AG04450 (cell line): ENCODE measurements around the gene PIH1D1. TPM values are rescaled to one million over a fixed set of nuclear protein-coding genes. Genes with fewer than 3 reads are reported as not detected.

Experiments
- CTCF ChIA-PET: fragments of 300-600, 350-600 bp; formaldehyde crosslinking; extraction: SDS; loops from one replicate; lab custom pipeline; 2022; ENCODE audit warnings: antibody characterized with exemption, inconsistent platforms; lab: Charles Lee
- POLR2A ChIA-PET: fragments of 350-600 bp; formaldehyde crosslinking; extraction: SDS; loops from one replicate; lab custom pipeline; 2021; ENCODE audit warnings: antibody characterized with exemption, inconsistent platforms; lab: Yijun Ruan, JAX
- DNase-seq: peaks from one replicate; pipeline ENCODE4 v3.0.0-alpha.2; 2011; ENCODE audit warnings: low read depth, low spot score
- H3K27ac ChIP-seq: one replicate; pipeline ENCODE4 v1.5.1; 2012; ENCODE audit warnings: low read depth, low read length, control low read depth
- H3K27me3 ChIP-seq: one replicate; pipeline ENCODE4 v1.6.0; 2012; ENCODE audit warnings: low read length; ENCODE audit not compliant: control insufficient read depth, insufficient read depth
- H3K4me3 ChIP-seq: 2 replicates; pipeline ENCODE4 v1.5.1; 2011; ENCODE audit warnings: mild to moderate bottlenecking, low read depth, low read length, control low read depth
- H3K9me3 ChIP-seq: 2 replicates; pipeline ENCODE4 v1.5.1; 2012; ENCODE audit warnings: low read length; ENCODE audit not compliant: control insufficient read depth, insufficient read depth
- polyA plus RNA-seq: library from polyadenylated mRNA; depleted of rRNA; stranded (reverse); fragments of >200 nt; gene quantifications from 2 replicates; pipeline ENCODE4 v1.2.3, GENCODE V29; 2011
- TF ChIP-seq, protein P1 (sequence below): IDR thresholded peaks from 2 replicates; pipeline ENCODE4 v1.5.1; 2011; ENCODE audit warnings: low read depth, low read length, control low read depth, inconsistent platforms

PIH1D1 gene
- polyA plus RNA-seq, 1 experiment: 62.5 TPM

DNA sequence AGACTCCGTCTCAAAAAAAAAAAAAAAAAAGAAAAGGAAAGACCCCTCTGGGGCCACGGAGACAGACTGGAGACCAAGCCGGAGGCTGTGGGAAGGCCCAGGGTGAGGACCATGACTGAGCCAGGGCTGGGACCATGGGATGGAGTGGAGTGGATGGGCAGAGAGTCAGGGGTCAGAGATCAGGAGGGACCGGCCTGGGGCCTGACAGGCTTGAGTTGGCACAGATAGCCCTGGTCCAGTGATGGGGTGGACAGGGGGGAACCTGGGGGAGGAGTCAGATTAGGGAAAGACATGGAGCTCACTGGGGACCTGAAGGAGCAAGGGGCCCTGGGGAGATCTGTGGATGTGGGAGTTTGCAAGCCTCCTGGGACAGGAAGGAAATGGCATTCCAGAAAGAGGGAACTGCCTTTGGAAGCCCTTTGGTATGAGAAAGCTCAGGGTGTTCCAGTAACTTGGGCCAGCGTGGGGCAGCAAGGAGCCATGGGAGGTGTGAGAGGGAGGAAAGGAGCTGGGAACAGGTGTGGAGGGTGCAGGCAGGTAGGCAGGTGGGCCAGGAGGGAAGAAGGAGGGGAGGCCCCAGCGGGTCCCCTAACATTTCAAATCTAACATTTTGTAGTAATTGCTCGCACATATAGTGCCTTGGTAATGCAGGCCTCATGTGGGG lies 29.5 kb upstream of the PIH1D1 start:
- DNase-seq: no peak
- H3K9me3 ChIP-seq: peaks cover 8% of the 10 kb centered on the region; the same call in 1 of the 2 replicates
- CTCF ChIA-PET: no interaction called here
- TF ChIP-seq, protein P1, sequence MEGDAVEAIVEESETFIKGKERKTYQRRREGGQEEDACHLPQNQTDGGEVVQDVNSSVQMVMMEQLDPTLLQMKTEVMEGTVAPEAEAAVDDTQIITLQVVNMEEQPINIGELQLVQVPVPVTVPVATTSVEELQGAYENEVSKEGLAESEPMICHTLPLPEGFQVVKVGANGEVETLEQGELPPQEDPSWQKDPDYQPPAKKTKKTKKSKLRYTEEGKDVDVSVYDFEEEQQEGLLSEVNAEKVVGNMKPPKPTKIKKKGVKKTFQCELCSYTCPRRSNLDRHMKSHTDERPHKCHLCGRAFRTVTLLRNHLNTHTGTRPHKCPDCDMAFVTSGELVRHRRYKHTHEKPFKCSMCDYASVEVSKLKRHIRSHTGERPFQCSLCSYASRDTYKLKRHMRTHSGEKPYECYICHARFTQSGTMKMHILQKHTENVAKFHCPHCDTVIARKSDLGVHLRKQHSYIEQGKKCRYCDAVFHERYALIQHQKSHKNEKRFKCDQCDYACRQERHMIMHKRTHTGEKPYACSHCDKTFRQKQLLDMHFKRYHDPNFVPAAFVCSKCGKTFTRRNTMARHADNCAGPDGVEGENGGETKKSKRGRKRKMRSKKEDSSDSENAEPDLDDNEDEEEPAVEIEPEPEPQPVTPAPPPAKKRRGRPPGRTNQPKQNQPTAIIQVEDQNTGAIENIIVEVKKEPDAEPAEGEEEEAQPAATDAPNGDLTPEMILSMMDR: no peak
- POLR2A ChIA-PET: no interaction called here
- no peak overlapping the region for H3K4me3 ChIP-seq
- H3K27ac ChIP-seq: no peak overlapping the region
- H3K27me3 ChIP-seq: no peaks in the 10 kb centered on the region

GRCh38 chr19:49479975-49480628 lies 28.5 kb upstream of the PIH1D1 start:
- H3K27ac ChIP-seq: no peak overlapping the region
- DNase-seq: no peak
- TF ChIP-seq, protein P1: no peak
- no peaks in the 10 kb centered on the region for H3K27me3 ChIP-seq
- H3K9me3 ChIP-seq: peaks cover 8% of the 10 kb centered on the region; the same call in 1 of the 2 replicates
- CTCF ChIA-PET: no interaction called here
- POLR2A ChIA-PET: interaction anchor here (0.6 kb wide), 2 partner anchors 14 to 382 kb away, joined by 4 to 5 read pairs; no protein-coding TSS in a partner anchor
- H3K4me3 ChIP-seq: no peak overlapping the region

DNA sequence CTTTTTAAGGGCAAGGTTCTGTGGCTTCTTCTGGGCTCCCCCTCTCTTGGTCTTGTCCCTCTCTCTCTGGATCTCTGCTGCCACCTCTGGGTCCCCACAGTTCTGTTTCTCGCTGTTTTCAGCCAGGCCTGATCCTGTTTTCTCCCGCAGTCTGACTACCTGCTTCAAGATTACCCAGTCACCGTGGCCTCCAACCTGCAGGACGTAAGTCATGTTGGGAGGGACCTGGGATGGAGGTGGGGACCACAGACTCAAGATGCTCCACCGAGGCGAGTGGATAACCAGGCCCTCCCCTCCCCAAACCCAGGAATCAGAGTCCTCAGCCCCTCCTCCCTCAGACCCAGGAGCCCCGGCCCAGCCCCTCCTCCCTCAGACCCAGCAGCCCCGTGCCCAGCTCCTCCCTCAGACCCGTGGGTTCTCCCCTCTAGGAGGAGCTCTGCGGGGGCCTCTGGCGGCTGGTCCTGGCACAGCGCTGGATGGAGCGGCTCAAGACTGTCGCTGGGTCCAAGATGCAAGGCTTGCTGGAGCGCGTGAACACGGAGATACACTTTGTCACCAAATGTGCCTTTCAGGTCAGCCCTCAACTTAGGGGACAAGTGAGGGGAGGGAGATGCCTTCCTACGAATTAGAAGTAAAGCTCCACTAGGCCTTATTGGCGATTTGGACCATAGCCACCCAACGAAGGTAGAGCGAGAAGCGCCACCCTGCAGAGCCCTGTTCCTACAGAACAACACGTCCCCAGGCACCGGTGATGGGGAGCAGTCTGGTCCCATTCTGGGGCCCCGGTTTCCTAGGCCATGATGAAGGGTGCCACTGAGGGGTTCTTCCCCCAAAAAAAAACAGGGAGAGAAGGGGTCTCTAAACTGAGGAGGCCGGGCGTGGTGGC lies 24.6 kb upstream of the PIH1D1 start:
- no peak overlapping the region for H3K4me3 ChIP-seq
- CTCF ChIA-PET: interaction anchor here (0.6 to 1.9 kb wide), 7 partner anchors 18 to 187 kb away, joined by 3 to 6 read pairs (median 3); no protein-coding TSS in a partner anchor
- POLR2A ChIA-PET: interaction anchor here (1.5 kb wide), 1 partner anchor 20 kb away, joined by 3 read pairs; the partner anchor contains the start of gene RPS11
- no peak for DNase-seq
- H3K27me3 ChIP-seq: no peaks in the 10 kb centered on the region
- TF ChIP-seq, protein P1: peak; percentile 59
- peaks cover 8% of the 10 kb centered on the region; the same call in 1 of the 2 replicates for H3K9me3 ChIP-seq
- H3K27ac ChIP-seq: no peak overlapping the region

- POLR2A ChIA-PET: interaction anchor here (0.5 to 0.6 kb wide), 2 partner anchors 87 to 294 kb away, joined by 5 to 8 read pairs; partner anchors contain the start of gene KASH5
- Histone ChIP-seq H3K9me3 (peaks cover 7% of the 10 kb centered on the region; the same call in 1 of the 2 replicates), H3K27me3 (no peaks in the 10 kb centered on the region), H3K4me3 (no peak overlapping the region), H3K27ac (no peak overlapping the region)
- TF ChIP-seq, protein P1: no peak
- CTCF ChIA-PET: interaction anchor here (0.6 to 1.9 kb wide), 3 partner anchors 17 to 137 kb away, joined by 3 to 6 read pairs (median 6); no protein-coding TSS in a partner anchor
- no peak for DNase-seq
Measured at GRCh38 chr19:49475191-49475917, 23.7 kb upstream of the PIH1D1 start.
